ELF-1 (cell line): ENCODE results near the gene CLEC4M.
"Not testable (repeated sequence)": the region's sequence is repeated elsewhere in the genome, so short reads cannot be mapped to it uniquely, and the experiment has no call there.

Experiments
- DNase-seq: peaks from one replicate; pipeline ENCODE4 v3.0.0-alpha.2; 2016; ENCODE audit warnings: low read depth, low spot score

Gene CLEC4M

DNA sequence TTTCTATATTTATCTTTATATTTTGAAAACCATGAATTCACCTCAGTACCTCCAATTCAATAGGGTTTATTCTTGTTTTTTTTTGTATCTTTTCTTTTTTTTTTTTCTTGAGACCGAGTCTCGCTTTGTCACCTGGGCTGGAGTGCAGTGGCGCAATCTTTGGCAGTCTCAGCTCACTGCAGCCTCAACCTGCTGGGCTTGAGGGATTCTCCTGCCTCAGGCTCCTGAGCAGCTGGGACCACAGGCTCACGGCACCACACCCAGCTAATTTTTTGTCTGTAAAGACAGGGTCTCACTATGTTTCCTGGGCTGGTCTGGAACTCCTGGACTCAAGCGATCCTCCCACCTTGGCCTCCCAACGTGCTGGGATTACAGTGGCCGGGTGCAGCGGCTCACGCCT is 43.8 kb downstream of the CLEC4M start:
- DNase-seq: no peak

DNA sequence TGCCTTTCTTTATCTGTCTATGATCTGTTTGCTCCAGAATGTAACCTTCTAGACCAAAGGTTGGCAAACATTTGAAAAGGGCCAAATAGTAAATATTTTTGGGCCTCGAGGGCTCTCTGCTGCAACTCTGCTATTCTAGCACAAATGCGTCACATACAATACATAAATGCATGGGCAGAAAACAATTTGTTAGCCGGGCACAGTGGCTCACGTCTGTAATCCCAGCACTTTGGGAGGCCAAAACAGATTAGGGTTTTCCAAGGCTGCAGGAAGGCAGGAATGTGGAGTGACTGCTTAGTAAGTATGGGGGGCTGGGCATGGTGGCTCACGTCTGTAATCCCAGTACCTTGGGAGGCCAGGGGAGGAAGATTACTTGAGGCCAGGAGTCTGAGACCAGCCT is 45.1 kb downstream of the CLEC4M start:
- no peak for DNase-seq

DNA sequence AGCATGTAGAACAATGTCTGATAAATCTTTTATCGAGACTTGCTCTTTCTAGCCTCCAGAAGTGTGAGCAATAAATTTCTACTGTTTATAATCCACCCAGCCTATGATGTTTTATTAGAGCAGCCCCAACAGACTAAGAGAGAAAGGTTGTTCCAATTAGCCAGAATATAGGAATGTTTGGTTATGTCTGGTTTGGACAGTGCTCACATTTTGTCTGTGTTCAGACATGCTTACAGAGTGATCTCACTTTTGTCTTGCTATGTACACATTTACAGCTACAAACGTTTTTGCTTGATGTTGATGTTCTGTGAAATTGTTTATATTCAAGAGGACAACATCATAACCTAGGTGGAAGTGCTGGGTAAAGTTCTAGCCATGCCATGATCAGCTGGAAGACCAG is 48.9 kb downstream of the CLEC4M start:
- no peak for DNase-seq

DNA sequence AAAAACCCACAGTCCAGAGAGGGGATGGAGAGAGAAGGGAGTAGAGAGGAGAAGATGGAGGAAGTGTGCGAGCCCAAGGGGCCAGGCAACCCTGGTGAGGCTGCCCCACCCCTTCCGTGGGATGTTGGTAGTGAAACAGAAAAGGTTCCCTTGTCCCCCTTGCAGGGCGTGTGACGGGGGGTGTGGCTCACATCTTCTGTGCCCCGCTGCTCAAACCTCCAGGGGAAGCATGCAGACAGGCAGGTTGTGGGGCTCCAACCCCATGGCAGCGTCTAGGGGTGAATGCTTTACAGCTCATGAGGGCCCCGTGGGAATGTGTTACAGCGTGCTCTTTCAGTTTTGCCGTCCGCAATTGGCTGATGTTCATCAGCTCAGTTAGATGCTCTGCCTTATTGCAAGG is 52.3 kb downstream of the CLEC4M start:
- DNase-seq: no peak

DNA sequence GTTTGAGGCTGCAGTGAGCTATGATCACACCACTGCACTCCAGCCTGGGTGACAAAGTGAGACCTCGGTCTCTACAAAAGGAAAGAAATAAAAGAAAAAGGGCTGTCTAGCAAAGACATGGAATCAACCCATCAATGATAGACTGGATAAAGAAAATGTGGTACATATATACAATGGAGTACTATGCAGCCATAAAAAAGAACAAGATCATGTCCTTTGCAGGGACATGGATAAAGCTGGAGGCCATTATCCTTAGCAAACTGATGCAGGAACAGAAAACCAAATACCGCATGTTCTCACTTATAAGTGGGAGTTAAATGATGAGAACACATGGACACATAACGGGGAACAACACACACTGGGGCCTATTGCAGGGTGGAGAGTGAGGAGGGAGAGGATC is 53.0 kb downstream of the CLEC4M start:
- DNase-seq: not testable (repeated sequence)

DNA sequence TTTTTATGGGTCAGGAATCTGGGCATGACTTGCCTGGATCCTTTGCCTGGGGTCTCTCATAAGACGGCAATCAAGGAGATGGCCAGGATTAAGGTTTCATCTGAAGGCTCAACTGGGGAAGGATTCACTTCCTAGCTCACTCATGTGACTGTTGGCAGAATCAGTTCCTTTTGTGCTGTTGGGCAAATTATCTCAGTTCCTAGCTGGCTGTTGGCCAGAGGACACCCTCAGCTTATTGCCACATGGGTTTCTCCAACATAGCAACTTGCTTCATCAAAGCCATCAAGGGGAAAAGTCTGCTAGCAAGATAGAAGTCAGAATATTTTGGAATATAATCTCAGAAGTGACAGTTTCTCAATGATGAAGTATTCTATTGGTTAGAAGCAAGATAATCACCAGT is 54.8 kb downstream of the CLEC4M start:
- DNase-seq: no peak

DNA sequence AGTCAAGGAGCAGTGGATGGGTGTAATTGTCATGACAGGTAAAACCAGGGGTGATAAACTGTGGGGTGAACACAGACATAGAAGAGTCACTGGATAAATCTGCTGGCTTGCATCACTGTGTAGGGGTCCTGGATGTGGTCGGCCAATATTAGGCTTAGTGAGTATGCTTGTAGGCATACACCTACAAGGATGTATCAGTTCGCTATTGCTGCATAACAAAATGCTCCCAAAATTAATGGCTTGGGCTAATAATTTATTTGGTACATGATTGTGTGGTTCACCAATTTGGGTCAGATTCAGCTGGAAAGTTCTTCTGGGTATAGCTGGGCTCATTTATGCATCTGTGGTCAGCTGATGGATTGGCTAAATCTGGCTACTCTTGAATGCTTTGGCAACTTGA is 55.8 kb downstream of the CLEC4M start:
- DNase-seq: no peak
